Mucosa of rectum (tissue), 2 donors: Measurements from ENCODE around the gene MAP3K3.

ENCODE experiments used
- H3K27ac ChIP-seq, 2 donors: one replicate each; pipeline ENCODE4 v1.7.0; 2013; ENCODE audit warnings: inconsistent platforms in 2 of 2, low read depth in 2 of 2, low read length in 2 of 2
- H3K27me3 ChIP-seq, 2 donors: one replicate each; pipeline ENCODE4 v1.7.0; 2013; ENCODE audit warnings: low read length in 2 of 2; ENCODE audit not compliant: control insufficient read depth in 2 of 2, insufficient read depth in 2 of 2
- H3K36me3 ChIP-seq, 2 donors: one replicate each; pipeline ENCODE4 v1.7.0; 2013; ENCODE audit warnings: low read length in 2 of 2; ENCODE audit not compliant: control insufficient read depth in 2 of 2, insufficient read depth in 2 of 2
- H3K4me1 ChIP-seq, 2 donors: one replicate each; pipeline ENCODE4 v1.7.0; 2013; ENCODE audit warnings: low read length in 2 of 2, mild to moderate bottlenecking in 1 of 2; ENCODE audit not compliant: control insufficient read depth in 2 of 2, insufficient read depth in 2 of 2
- H3K4me3 ChIP-seq, 2 donors: one replicate each; pipeline ENCODE4 v1.7.0; 2013; ENCODE audit warnings: low read length in 2 of 2
- H3K9ac ChIP-seq, 2 donors: one replicate each; pipeline ENCODE4 v1.7.0; 2013; ENCODE audit warnings: low read length in 2 of 2, low read depth in 1 of 2, mild to moderate bottlenecking in 1 of 2
- H3K9me3 ChIP-seq, 2 donors: one replicate each; pipeline ENCODE4 v1.7.0; 2013; ENCODE audit warnings: low read length in 2 of 2; ENCODE audit not compliant: control insufficient read depth in 2 of 2
- donor health status: healthy.
- donor health status: Normal muscosa, but diverticular disease.

The MAP3K3 gene

DNA sequence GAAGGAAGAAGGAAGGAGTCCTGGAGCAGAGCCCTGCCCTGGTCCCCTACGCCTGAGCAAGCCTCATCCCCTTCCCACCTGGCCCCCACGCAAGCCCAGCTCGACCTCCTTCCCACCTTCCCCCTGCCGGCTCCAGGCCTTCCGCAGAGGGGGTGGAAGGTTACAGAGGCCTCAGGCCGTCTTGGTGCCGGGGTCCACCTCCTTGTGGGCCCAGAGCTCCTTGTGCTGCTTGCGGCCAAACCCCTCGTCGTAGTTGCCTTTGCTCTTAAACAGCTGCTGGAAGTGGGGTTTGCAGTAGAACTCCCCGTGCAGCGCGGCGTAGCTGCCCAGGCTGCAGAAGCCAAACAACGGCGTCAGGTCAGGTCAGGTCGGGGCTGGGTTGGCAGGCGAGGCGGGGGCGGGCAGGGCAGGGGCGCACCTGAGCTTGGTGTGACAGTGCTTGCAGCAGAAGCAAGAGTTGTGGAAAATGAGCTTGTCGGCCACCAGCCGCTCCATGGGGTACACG, 76.2 kb downstream of the MAP3K3 start:
- H3K9me3 ChIP-seq = no peaks in the 10 kb centered on the region
- H3K27ac ChIP-seq = peak overlapping the region; percentile 44 to 80
- peak overlapping the region; percentile 24 to 54 for H3K9ac ChIP-seq
- H3K4me3 ChIP-seq = peak overlapping the region; percentile 60 to 67
- H3K4me1 ChIP-seq = peaks cover 14 to 19% of the 10 kb centered on the region in 2 donors
- no peaks in the 10 kb centered on the region for H3K27me3 ChIP-seq
- peaks cover 8 to 14% of the 10 kb centered on the region in 2 donors for H3K36me3 ChIP-seq

DNA sequence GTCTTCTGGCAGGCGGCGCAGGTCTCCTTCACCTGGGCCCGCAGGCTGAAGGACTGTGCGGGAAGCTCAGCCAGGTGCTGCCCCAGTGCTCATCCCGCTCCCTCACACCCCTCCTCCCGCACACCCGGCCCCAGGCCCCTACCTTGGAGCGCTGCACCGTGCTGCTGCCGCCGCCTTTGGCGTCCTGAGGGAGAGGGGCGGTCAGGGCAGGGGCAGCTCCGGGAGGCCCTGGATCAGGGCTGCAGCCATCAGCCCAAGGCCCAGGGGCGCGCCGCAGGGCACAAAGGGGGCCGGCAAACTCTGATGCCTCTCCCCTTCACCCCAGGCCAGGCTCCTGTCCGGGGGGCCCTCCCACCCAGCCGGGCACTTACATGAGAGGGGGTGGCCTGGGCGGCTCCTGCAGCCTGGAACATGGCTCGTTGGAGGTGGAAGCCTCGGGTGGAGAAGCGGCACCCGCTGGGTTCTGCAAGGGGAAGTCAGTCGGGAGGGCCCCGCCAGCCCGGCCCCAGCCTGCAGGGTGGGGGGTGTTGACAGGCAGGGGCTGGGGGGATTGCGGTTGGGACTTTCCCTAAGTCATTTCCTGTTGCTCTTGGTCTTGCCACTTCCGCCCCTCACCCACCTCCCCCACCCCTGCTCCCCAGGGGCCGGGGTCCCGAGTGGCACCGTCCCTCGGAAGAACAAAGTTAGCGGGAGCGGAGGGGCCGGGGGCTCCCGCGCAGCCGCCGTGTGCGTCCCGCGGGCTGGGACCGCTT, 76.8 kb downstream of the MAP3K3 start:
- H3K36me3 ChIP-seq = peaks cover 7 to 8% of the 10 kb centered on the region in 2 donors
- H3K9ac ChIP-seq = peak overlapping the region; percentile 24 to 54
- peak overlapping the region; percentile 60 to 67 for H3K4me3 ChIP-seq
- peaks cover 14 to 19% of the 10 kb centered on the region in 2 donors for H3K4me1 ChIP-seq
- peak overlapping the region; percentile 44 to 80 for H3K27ac ChIP-seq
- H3K27me3 ChIP-seq = no peaks in the 10 kb centered on the region
- H3K9me3 ChIP-seq = no peaks in the 10 kb centered on the region

DNA sequence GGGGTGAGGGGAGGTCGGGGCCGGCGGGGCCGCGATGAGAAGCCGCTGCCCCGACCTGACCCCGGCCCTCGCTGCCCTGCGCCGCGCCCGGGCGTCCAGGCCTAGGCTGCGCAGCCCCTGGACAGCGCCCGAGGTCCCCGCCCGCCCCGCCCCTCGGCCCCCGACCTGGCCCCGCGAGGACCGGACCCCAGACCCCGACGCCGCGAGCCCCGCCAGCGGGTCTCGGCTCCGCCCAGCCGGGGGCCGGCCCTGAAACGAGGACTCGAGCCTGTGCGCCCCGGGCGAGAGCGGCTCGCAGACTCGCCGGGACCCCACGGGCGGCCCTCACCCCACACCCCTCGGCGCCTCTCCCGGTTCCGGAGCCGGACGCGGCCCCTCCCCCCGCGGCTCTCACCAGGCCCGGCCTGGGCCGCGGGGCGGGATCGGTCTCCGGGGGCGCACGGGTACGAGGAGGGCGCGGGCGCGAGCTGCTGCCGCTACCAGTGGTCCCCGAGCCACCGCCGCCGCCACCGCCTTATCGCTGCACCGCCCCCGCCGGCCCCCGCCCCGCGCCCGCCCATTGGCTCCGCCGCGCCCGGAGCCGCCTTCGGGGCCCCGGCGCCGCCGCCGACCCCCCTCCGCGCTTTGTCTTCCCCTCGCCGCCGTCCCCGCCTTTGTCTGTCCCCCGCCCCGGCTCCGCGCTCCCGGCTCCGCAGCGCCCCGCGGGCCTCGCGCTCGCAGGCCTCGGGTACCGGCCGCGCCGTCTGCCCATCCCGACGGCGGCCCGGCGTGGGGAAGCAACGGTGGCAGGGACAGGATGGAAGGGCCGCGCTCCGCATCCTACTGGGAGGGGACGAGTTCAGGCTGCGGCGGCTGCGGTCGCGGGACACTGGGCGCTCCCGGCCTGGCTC, 77.7 kb downstream of the MAP3K3 start, which contains the start of gene LIMD2:
Gene LIMD2 (minus strand): TSS at position 488 of the 890 bp plus-strand sequence. CDS start 827 bp downstream, outside the sequence.
- Histone ChIP-seq H3K27me3 (no peaks in the 10 kb centered on the region), H3K9me3 (no peaks in the 10 kb centered on the region), H3K9ac (peak within 1 kb of the TSS; percentile 38 to 54), H3K4me1 (peaks cover 14 to 19% of the 10 kb centered on the region in 2 donors), H3K36me3 (peaks cover 6 to 7% of the 10 kb centered on the region in 2 donors), H3K4me3 (peak within 1 kb of the TSS; percentile 60 to 67), H3K27ac (peak within 1 kb of the TSS; percentile 48 to 83)

DNA sequence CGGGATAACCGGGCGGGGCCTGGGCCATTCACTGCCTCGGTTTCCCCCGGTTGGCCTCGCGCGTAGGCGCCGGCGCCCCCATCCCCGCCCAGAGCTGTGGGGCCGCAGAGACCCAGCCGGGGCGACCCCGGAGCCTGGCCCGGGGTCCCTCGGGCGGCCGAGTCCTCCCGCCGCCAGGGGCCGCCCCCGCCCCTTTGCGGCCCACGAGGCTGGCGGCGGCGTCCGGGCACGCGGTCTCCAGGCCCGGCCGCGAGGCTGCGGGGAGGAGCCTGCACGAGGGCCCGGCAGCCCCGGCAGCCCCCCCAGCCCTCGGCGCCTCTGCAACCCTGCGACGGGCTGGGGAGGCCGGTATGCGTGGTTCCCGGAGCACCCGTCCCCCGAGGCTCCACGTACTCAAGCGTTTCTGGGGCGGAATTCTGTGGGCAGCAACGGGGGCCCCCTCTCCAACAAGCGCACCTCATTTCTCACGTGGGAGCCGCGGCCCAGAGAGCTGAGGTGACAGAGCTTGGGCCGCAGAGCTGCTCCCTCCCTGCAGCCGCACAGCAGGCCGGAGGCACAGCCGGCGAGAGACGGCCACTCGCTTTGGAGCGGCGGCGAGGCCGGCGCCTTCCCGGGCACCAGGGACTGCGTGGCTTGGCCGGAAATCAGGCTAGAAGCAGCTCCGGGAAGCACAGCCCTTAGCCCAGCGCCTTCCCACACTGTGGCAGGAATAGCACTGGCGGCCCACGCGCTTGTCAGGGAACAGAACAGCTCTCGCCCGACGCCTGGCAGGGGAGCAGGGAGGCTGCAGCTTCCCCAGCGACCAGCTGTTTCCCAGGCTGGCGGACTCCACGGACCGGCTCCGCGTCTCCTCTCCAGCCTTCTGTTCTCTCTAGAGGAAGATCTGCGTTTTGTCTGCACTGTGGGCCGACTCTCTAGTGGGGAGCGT, 78.6 kb downstream of the MAP3K3 start:
- H3K27me3 ChIP-seq = no peaks in the 10 kb centered on the region
- peak overlapping the region; percentile 43 to 62 for H3K4me3 ChIP-seq
- peak overlapping the region; percentile 48 to 83 for H3K27ac ChIP-seq
- H3K36me3 ChIP-seq = peaks cover 8 to 13% of the 10 kb centered on the region in 2 donors
- peaks cover 14 to 19% of the 10 kb centered on the region in 2 donors for H3K4me1 ChIP-seq
- H3K9me3 ChIP-seq = no peaks in the 10 kb centered on the region
- peak overlapping the region; percentile 26 to 38 for H3K9ac ChIP-seq

DNA sequence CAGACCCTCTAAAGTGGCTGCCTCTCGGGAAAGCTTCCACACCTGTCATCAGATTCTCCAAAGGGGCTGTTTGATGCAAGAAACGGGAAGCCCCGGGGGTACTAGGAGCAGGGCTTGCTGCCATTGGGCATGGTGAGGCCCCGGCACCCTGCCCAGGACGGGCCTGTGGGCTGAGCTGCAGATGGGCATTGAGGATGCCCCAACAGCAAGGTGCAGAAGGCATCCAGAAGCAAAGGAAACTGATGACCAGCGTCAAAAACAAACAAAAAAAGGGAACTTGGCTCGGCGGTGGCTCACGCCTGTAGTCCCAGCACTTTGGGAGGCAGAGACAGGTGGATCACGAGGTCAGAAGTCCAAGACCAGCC, 79.2 kb downstream of the MAP3K3 start:
- H3K9ac ChIP-seq = no peak overlapping the region
- H3K9me3 ChIP-seq = no peaks in the 10 kb centered on the region
- peak overlapping the region; percentile 9 to 62 for H3K4me3 ChIP-seq
- peaks cover 10 to 16% of the 10 kb centered on the region in 2 donors for H3K36me3 ChIP-seq
- H3K4me1 ChIP-seq = peaks cover 14 to 19% of the 10 kb centered on the region in 2 donors
- no peaks in the 10 kb centered on the region for H3K27me3 ChIP-seq
- peak overlapping the region; percentile 48 to 83 for H3K27ac ChIP-seq

DNA sequence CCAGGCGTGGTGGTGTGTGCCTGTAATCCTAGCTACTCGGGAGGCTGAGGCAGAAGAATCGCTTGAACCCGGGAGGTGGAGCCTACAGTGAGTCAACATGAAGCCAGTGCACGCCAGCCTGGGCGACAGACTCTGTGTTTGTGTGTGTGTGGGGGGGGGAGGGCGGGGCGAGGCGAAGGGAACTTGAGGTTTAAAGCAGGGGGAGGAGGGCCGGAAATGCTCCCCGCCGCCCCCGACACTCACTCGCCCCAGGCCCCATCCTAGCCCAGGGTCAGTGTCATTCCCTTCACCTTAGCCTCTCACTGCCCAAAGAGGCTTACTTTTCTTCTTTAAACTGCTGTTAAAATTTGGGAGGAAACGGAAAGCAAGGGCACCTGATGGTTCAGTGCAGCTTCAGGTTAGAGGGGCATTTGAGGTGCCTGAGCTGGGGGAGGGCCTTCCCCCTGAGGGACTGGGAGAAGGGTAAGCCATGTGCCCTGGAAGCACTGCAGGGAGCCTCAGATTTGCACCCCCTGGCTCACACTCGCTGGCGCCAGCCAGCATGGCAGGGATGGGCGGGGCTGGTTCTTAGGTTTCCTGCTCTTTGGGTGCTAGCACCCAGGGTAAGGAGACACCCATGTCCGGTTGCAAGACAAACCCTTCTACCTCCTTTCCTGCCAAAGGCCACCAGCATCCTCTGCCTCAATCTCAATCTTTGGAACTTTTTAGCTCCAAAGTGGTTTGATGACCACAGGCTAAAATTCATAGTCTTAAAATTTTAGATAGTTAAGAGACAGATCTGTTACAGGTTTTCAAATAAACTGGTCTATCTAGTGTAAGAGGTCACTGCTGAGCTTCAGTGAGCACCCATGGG, 79.9 kb downstream of the MAP3K3 start:
- H3K27ac ChIP-seq = peak overlapping the region; percentile 66 to 83
- peak overlapping the region; percentile 33 to 64 for H3K4me3 ChIP-seq
- no peaks in the 10 kb centered on the region for H3K9me3 ChIP-seq
- H3K27me3 ChIP-seq = no peaks in the 10 kb centered on the region
- H3K9ac ChIP-seq = peak overlapping the region in 1 of 2 donors; percentile 60
- H3K36me3 ChIP-seq = peaks cover 10 to 16% of the 10 kb centered on the region in 2 donors
- peaks cover 12 to 14% of the 10 kb centered on the region in 2 donors for H3K4me1 ChIP-seq

DNA sequence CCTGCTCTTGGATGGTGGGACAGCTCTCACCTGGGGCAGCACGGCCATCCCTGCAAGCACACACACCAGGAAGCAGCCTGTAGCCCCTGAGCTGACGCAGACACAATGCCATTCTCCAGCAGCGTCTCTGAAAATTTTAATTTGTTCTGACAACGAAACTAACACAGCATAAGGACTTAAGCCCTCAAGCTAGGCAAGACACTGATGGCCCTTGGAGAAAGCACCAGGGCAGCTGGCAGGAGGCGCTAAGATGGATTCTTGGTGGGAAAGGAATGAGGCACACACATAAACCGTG, 80.5 kb downstream of the MAP3K3 start:
- Histone ChIP-seq H3K9ac (no peak overlapping the region), H3K27ac (peak overlapping the region in 1 of 2 donors; percentile 83), H3K9me3 (no peaks in the 10 kb centered on the region), H3K4me1 (peaks cover 9 to 11% of the 10 kb centered on the region in 2 donors), H3K4me3 (peak overlapping the region in 1 of 2 donors; percentile 37), H3K27me3 (no peaks in the 10 kb centered on the region), H3K36me3 (peaks cover 10 to 16% of the 10 kb centered on the region in 2 donors)

DNA sequence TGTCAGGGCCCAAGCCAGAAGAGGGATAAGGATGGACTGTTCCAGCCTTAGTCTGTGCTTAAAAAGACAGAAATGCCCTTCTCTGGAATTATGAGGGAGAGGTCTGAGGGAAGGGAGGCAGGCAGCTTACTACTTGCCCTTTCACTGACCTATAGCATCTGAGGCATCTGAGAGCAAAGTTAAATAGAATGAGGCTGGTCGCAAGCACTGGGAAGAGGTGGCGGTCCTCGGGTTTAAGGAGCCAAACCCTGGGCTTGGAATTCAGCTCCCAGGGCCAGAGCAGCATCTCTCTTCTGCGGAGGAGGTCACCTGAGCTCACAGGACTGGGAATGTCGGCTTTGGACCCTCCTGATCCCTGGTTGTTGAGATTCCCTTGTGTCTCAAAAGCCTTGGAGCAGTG, 80.8 kb downstream of the MAP3K3 start:
- peaks cover 10 to 16% of the 10 kb centered on the region in 2 donors for H3K36me3 ChIP-seq
- peaks cover 6 to 8% of the 10 kb centered on the region in 2 donors for H3K4me1 ChIP-seq
- H3K9ac ChIP-seq = no peak overlapping the region
- no peak overlapping the region for H3K4me3 ChIP-seq
- H3K27me3 ChIP-seq = no peaks in the 10 kb centered on the region
- peak overlapping the region in 1 of 2 donors; percentile 83 for H3K27ac ChIP-seq
- no peaks in the 10 kb centered on the region for H3K9me3 ChIP-seq
